Neural cell (in vitro differentiated cells): ENCODE data around the gene ZFX. TPM values are rescaled to one million over a fixed set of nuclear protein-coding genes. Genes with fewer than 3 reads are reported as not detected.

Source experiments
- H2AFZ ChIP-seq: fragments of 200-600, 300-800 bp; sonication (generic), shearing (Covaris generic); 2 replicates; pipeline ENCODE4 v1.6.0; 2014; ENCODE audit warnings: low read depth, mild to moderate bottlenecking, antibody characterized with exemption, low read length, moderate library complexity
- H3F3A ChIP-seq: fragments of 200-600 bp; shearing (Covaris generic); 2 replicates; pipeline ENCODE4 v1.6.1; 2016; ENCODE audit warnings: mild to moderate bottlenecking, moderate library complexity, mixed read lengths, antibody characterized with exemption, low read length; ENCODE audit not compliant: insufficient read depth, poor library complexity, severe bottlenecking
- H3K27ac ChIP-seq: fragments of 200-600, 300-800 bp; sonication (generic), shearing (Covaris generic); 2 replicates; pipeline ENCODE4 v1.5.1; 2014; ENCODE audit warnings: mild to moderate bottlenecking, low read length, moderate library complexity
- H3K27me3 ChIP-seq: fragments of 300-800, 200-600 bp; sonication (generic), shearing (Covaris generic); 2 replicates; pipeline ENCODE4 v1.6.0; 2014; ENCODE audit warnings: mild to moderate bottlenecking, low read depth, low read length, moderate library complexity; ENCODE audit not compliant: insufficient read depth
- H3K36me3 ChIP-seq: fragments of 300-800, 200-600 bp; sonication (generic), shearing (Covaris generic); 2 replicates; pipeline ENCODE4 v1.5.1; 2014; ENCODE audit warnings: mild to moderate bottlenecking, antibody characterized with exemption, low read length, moderate library complexity; ENCODE audit not compliant: insufficient read depth
- H3K4me2 ChIP-seq: fragments of 300-800, 200-600 bp; sonication (generic), shearing (Covaris generic); 2 replicates; pipeline ENCODE4 v1.6.0; 2014; ENCODE audit warnings: mild to moderate bottlenecking, low read length
- H3K4me3 ChIP-seq: fragments of 300-800, 200-600 bp; sonication (generic), shearing (Covaris generic); 2 replicates; pipeline ENCODE4 v1.5.1; 2014; ENCODE audit warnings: mild to moderate bottlenecking, low read length, moderate library complexity
- H3K79me2 ChIP-seq: fragments of 200-600 bp; shearing (Covaris generic); replicated peaks from 2 replicates; pipeline ENCODE4 v1.6.0; 2014; ENCODE audit warnings: mild to moderate bottlenecking, low read length, moderate library complexity; ENCODE audit not compliant: insufficient read depth
- H3K9ac ChIP-seq: fragments of 300-800, 200-600 bp; sonication (generic), shearing (Covaris generic); 2 replicates; pipeline ENCODE4 v1.6.1; 2016; ENCODE audit warnings: mild to moderate bottlenecking, low read length, mixed read lengths
- H3K9me2 ChIP-seq: fragments of 200-600 bp; shearing (Covaris generic); 2 replicates; pipeline ENCODE4 v1.6.1; 2016; ENCODE audit warnings: mild to moderate bottlenecking, low read length, mixed read lengths; ENCODE audit not compliant: insufficient read depth
- H3K9me3 ChIP-seq: fragments of 200-600, 300-800 bp; sonication (generic), shearing (Covaris generic); 2 replicates; pipeline ENCODE4 v1.6.1; 2016; ENCODE audit warnings: mild to moderate bottlenecking, mixed run types, low read length, moderate library complexity, mixed read lengths
- H4K20me1 ChIP-seq: fragments of 200-600 bp; shearing (Covaris generic); 2 replicates; pipeline ENCODE4 v1.6.1; 2016; ENCODE audit warnings: mild to moderate bottlenecking, mixed run types; ENCODE audit not compliant: insufficient read depth
- CTCF ChIP-seq: fragments of 450-650 bp; IDR thresholded peaks from 2 replicates; pipeline ENCODE4 v1.5.1; 2014; ENCODE audit warnings: antibody characterized with exemption, mild to moderate bottlenecking, moderate library complexity; ENCODE audit not compliant: poor library complexity, severe bottlenecking
- EP300 ChIP-seq: fragments of 450-650 bp; conservative IDR thresholded peaks from 2 replicates; pipeline ENCODE4 v1.6.1; 2014; ENCODE audit warnings: antibody characterized with exemption, mild to moderate bottlenecking, moderate library complexity; ENCODE audit not compliant: poor library complexity, severe bottlenecking
- EZH2 ChIP-seq: fragments of 200-600, 300-800 bp; shearing (Covaris generic), sonication (generic); IDR thresholded peaks from 2 replicates; pipeline ENCODE4 v1.6.1; 2014; ENCODE audit warnings: antibody characterized with exemption, low read length, borderline replicate concordance, mild to moderate bottlenecking; ENCODE audit not compliant: insufficient read depth, poor library complexity, severe bottlenecking
- MXI1 ChIP-seq: fragments of 450-650 bp; conservative IDR thresholded peaks from 2 replicates; pipeline ENCODE4 v1.6.1; 2014; ENCODE audit warnings: antibody characterized with exemption, mild to moderate bottlenecking; ENCODE audit not compliant: poor library complexity, severe bottlenecking
- POLR2AphosphoS5 ChIP-seq: IDR thresholded peaks from 2 replicates; pipeline ENCODE4 v1.6.1; 2012
- RAD21 ChIP-seq: fragments of 450-650 bp; conservative IDR thresholded peaks from 2 replicates; pipeline ENCODE4 v1.6.1; 2014; ENCODE audit warnings: antibody characterized with exemption, mild to moderate bottlenecking, moderate library complexity
- SMC3 ChIP-seq: fragments of 450-650 bp; conservative IDR thresholded peaks from 2 replicates; pipeline ENCODE4 v1.6.1; 2014; ENCODE audit warnings: antibody characterized with exemption, mild to moderate bottlenecking, moderate library complexity; ENCODE audit not compliant: poor library complexity
- TAF1 ChIP-seq: IDR thresholded peaks from 2 replicates; pipeline ENCODE4 v1.6.1; 2012; ENCODE audit warnings: low read depth
- polyA plus RNA-seq: library from polyadenylated mRNA; depleted of rRNA; stranded (reverse); fragments of >200 nt; gene quantifications from 2 replicates; pipeline ENCODE4 v1.2.3, GENCODE V29; 2014
- small RNA-seq, 3 experiments: library from RNA; depleted of rRNA; stranded (forward); fragments of <200 nt; gene quantifications; one replicate each; pipeline ENCODE3, GENCODE V24; 2012
- TF ChIP-seq, protein P1 (sequence below): IDR thresholded peaks from 2 replicates; pipeline ENCODE4 v1.6.1; 2012; ENCODE audit warnings: borderline replicate concordance

Gene ZFX
- polyA plus RNA-seq, 1 donor from 2014 or later: 12.5 TPM

- H3K27me3 ChIP-seq: no peaks in the 10 kb centered on the region
- H3K4me3 ChIP-seq: no peak overlapping the region
- H3F3A ChIP-seq: no peaks in the 10 kb centered on the region
- H3K9me2 ChIP-seq: no peaks in the 10 kb centered on the region
- H3K79me2 ChIP-seq: no peaks in the 10 kb centered on the region
- no peak for TF ChIP-seq RAD21
- TF ChIP-seq EZH2: no peak
- TF ChIP-seq, protein P1, sequence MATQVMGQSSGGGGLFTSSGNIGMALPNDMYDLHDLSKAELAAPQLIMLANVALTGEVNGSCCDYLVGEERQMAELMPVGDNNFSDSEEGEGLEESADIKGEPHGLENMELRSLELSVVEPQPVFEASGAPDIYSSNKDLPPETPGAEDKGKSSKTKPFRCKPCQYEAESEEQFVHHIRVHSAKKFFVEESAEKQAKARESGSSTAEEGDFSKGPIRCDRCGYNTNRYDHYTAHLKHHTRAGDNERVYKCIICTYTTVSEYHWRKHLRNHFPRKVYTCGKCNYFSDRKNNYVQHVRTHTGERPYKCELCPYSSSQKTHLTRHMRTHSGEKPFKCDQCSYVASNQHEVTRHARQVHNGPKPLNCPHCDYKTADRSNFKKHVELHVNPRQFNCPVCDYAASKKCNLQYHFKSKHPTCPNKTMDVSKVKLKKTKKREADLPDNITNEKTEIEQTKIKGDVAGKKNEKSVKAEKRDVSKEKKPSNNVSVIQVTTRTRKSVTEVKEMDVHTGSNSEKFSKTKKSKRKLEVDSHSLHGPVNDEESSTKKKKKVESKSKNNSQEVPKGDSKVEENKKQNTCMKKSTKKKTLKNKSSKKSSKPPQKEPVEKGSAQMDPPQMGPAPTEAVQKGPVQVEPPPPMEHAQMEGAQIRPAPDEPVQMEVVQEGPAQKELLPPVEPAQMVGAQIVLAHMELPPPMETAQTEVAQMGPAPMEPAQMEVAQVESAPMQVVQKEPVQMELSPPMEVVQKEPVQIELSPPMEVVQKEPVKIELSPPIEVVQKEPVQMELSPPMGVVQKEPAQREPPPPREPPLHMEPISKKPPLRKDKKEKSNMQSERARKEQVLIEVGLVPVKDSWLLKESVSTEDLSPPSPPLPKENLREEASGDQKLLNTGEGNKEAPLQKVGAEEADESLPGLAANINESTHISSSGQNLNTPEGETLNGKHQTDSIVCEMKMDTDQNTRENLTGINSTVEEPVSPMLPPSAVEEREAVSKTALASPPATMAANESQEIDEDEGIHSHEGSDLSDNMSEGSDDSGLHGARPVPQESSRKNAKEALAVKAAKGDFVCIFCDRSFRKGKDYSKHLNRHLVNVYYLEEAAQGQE: no peak
- H3K27ac ChIP-seq: no peak overlapping the region
- H3K9me3 ChIP-seq: no peaks in the 10 kb centered on the region
- no peaks in the 10 kb centered on the region for H3K36me3 ChIP-seq
- H2AFZ ChIP-seq: no peak overlapping the region
- no peak overlapping the region for H3K9ac ChIP-seq
- no peak overlapping the region for H3K4me2 ChIP-seq
- no peaks in the 10 kb centered on the region for H4K20me1 ChIP-seq
Measured at GRCh38 chrX:24262309-24262708, 112.8 kb downstream of the ZFX start.

DNA sequence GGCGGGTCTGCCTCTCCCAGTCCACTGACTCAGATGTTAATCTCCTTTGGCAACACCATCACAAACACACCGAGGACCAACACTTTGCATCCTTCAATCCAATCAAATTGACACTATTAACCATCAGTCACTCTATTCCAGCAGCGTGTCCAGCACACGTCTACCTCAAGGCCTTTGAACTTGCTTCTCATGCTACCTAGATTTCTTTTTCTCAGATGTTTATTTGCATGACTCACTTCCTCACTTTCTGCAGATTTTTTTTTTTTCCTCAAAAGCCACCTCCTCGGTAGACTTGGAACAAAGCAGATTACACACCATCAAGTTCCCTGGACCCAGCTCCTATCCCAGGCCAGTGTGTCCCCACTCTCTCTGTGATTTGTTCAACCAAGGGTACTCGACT is 114.9 kb downstream of the ZFX start:
- Histone ChIP-seq H3F3A (no peaks in the 10 kb centered on the region), H3K4me3 (no peak overlapping the region), H4K20me1 (no peaks in the 10 kb centered on the region), H3K27me3 (no peaks in the 10 kb centered on the region), H3K4me2 (no peak overlapping the region), H3K27ac (no peak overlapping the region), H3K36me3 (no peaks in the 10 kb centered on the region), H3K9me2 (no peaks in the 10 kb centered on the region), H3K9ac (no peak overlapping the region), H3K79me2 (no peaks in the 10 kb centered on the region), H3K9me3 (no peaks in the 10 kb centered on the region), H2AFZ (no peak overlapping the region)
- TF ChIP-seq MXI1 (no peak), RAD21 (no peak), SMC3 (no peak), TAF1 (no peak), EZH2 (no peak), CTCF (no peak), EP300 (no peak), POLR2AphosphoS5 (no peak)
- TF ChIP-seq, protein P1: no peak

Small RNA genes lying within 50 kb of the gene (small RNA-seq; reads per million reads assigned to genes)
- gene RF00263: 0 to 0.03 (median 0) reads per million in 3 experiments

Other genes with a start within 250 kb of the ZFX start
- gene APOO, start 241.8 kb upstream of the ZFX start, polyA plus RNA-seq: 32.7 and 42.5 TPM in 2 replicates
- 0.14 TPM in 1 of 2 replicates, not detected in the other for gene CXorf58, start 241.7 kb upstream of the ZFX start, polyA plus RNA-seq
- 11.2 and 12.9 TPM in 2 replicates for gene KLHL15, start 122.5 kb upstream of the ZFX start, polyA plus RNA-seq
- gene EIF2S3, start 94.8 kb upstream of the ZFX start, polyA plus RNA-seq: 93.9 and 95.9 TPM in 2 replicates
- gene SUPT20HL2, start 164.3 kb downstream of the ZFX start, polyA plus RNA-seq: not detected in 2 replicates
- gene SUPT20HL1, start 210.9 kb downstream of the ZFX start, polyA plus RNA-seq: not detected in 2 replicates